NCI-H1694 (cell line): ENCODE results near the gene ST6GALNAC6.
"Not testable (repeated sequence)": the region's sequence is repeated elsewhere in the genome, so short reads cannot be mapped to it uniquely, and the experiment has no call there.

Source experiments
- DNase-seq: peaks from one replicate; lab custom pipeline; 2025; lab: John Stamatoyannopoulos, UW

ST6GALNAC6 gene

DNA sequence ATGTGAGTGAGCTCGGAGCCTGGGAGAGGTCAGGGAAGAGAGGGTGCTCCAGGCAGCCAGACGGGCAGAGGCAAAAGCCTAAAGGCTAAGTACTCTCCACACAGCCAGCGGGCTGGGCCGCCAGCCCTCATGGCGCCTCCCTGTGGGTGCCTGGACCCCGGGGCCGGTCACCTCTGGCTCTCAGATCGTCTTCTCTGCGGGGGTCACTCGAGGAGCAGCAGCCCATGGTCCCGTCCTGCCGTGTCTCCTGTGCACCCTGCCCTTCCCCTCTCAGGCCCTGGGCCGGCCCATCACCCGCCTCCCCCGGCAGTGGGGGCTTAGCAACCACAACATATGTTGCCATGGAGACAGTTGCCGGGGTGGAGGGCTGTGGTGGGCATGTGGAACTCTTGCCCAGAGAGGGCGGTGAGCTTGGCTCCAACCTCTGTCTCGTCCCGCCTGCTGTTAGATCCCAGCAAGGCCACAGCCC lies 26.1 kb downstream of the ST6GALNAC6 start:
- DNase-seq = no peak

DNA sequence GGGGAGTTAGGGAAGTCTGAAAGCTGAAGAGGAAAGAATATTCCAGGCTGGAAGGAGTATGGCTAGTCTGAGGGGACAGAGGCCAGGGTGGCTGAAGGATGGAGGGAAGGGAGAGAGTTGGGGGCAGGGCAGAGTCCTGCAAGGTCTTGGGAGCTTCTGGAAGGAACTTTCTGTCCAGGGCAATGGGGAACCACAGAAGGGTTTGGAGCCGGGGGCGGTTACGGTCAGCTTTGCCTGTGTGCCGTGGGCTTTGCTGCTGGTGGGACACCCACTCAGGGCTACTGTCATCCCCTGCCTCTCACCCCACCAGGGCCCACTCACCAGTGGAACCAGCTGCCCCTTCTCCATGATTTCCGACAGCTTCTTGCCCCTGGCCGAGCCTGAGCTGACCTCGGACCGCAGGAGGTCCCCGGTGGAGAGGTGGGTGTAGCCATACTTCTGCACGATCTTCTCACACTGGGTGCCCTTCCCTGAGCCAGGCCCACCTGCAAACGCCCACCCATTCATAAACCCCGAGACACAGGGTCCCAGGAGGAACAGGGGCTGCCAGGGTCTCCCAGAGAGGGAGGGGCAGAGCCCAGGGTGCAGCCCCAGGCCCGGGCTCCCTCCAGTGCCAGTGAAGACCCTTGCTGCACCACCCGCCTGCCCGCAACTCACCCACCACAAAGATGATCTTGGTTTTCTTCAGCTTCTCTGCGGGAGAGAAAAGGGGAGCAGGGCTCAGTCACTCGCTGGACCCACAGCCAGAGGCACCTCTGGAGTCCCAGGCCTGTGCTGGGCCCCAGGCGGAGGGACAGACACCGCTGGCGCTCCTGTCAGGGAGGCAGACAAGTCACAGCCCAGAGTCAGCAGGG lies 26.8 kb downstream of the ST6GALNAC6 start:
- no peak for DNase-seq

DNA sequence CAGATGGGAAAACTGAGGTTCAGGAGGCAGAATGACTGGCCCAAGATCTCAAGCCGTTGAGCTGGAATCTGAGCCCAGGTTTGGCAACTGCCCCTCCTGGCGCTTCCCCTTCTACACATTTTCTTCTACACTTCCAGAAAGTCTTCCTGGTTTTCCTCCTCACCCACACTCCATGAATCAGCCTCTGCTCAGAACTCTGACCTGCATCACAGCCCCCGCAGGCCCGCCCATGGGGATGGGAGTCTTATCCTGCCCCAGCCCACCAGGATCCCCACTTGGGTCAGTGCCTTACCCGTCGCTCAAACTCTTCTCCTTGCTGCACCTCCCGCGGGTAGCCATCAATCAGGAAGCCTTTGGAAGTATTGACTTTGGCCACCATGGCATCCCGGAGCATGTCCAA lies 27.9 kb downstream of the ST6GALNAC6 start:
- DNase-seq = no peak

DNA sequence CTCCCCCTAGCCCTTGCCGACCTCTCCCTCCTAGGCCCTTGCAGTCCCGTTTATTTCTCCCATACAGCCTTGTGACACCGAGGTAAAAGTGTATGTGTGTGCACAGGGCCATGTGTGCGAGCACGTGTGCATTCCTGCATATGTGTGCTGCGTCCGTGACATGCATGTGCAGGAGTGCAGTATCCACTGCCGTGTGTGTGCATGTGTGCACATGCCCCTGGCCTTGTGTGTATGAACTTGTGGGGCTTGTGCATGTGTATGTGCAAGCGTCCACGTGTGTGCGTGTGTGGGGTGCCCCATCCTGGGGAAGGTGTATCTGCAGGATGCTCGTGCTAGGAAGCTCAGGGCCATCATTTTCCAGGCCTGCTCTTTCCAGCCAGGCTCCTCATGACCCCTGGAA lies 28.5 kb downstream of the ST6GALNAC6 start:
- DNase-seq = no peak

DNA sequence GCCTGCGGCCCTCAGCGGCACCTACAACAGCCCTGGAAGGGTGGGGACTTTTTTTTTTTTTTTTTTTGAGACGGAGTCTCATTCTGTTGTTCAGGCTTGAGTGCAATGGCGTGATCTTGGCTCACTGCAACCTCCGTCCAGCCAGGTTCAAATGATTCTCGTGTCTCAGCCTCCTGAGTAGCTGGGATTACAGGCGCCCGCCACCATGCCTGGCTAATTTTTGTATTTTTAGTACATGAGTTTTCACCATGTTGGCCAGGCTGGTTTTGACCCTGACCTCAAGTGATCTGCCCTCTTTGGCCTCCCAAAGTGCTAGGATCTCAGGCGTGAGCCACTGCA lies 29.3 kb downstream of the ST6GALNAC6 start:
- not testable (repeated sequence) for DNase-seq

DNA sequence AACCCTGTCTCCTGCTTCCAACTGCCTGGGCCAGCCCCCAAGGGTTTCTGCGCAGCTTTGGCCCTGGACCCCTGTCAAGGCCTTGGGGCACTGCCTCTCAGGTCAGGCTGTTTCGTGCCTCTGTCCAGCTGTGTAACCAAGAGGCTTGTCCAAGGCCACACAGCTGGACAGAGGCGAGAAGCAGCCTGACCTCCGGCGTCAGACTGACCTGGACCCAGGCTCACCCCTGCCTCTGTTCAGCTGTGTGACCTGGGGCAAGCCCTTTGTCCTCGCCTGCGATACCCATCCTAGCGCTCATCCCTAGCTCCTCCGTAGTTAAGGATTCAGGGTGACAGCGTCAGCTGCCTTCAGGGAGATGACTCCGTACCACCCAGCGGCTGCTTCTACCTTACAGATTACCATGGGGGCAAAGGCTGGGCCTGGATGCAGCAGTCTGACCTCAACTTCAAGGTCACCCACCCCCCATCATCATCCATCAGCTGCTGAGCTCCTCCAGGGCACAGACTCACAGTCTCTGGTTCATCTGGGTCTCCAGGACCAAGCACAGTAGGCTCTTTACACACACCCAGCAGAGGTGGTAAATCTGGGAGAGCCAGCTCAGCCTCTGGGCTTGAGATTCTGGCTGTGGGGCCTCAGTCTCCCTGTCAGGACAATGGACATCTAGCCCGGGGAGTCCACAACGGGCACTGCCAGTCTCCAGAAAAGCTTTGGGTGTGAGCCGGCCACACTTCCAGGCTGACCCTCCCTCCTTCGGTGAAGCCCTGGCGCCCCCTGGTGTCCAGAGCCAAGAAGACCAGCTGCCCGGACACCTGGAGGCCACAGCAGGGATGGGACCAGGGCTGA lies 29.9 kb downstream of the ST6GALNAC6 start:
- DNase-seq = peak; percentile 24

DNA sequence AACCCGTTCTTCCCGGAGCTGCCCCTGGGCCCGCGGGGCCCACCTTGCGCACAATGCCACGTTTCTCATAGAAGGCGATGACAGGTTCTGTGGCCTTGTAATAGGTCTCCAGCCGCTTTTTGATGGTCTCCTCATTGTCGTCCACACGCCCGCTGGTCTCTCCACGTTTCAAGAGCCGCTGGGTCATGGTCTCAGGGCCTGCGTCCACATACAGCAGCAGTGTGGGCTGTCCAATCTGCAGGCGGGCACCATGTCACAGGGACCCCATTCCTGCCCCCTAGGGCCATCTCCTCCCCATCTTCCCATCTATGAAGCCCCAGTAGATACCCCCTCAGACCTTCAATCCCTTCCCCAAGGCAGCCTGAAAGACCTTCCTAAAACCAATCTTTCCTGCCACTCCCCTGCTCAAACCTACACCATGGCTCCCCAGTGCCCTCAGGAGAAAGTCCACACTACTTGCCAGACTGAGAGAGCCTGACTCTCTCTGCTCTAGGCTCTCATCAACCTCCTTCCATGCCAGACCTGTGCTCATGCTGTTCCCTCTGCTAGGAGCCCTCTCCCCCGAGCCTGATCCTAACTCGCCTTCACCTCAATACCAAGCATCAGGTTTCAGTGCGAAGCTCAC lies 31.0 kb downstream of the ST6GALNAC6 start:
- DNase-seq = no peak

DNA sequence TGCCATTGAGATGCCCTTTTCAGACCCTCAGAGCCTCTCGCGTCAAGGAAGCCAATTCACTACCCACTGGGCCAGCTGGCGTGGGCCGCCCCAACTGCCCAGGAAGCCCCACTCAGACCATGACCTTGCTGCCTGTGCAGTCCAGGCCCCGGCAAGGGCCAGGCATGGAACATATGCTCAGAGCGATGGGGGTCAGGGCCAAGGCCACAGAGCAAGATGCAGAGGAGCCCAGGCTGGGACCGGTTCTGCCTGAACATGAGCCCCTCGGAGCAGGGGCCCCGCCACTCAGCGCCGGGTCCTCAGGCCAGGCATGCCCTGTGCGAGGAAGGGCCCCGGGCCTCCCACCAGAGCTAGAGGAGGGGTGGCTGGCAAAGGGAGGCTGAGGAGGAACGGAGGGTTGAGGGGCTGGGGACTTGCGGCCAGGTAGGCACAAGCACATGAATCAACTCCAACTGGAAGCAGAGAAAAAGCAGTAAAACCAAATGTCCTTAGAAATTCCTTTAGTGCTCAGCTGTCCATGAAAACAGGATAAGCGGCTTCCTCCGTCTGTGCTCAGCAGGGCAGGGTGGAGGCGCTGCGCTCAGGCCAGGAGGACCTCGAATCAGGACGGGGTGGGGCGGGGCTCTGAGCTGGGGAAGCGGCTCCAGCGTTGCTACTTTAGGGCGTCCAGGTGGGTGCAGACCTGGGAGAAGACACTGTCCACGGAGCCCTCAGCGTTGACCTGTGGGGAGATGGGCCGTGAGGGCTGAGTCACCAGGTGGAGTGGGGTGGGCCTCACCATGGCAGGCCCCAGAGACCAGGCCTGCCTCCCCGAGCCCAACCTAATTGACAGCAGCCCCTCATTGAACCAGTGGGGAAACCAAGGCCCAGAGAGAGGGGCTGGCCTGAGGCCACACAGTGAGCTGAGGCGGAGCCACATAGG lies 31.8 kb downstream of the ST6GALNAC6 start:
- DNase-seq = no peak

DNA sequence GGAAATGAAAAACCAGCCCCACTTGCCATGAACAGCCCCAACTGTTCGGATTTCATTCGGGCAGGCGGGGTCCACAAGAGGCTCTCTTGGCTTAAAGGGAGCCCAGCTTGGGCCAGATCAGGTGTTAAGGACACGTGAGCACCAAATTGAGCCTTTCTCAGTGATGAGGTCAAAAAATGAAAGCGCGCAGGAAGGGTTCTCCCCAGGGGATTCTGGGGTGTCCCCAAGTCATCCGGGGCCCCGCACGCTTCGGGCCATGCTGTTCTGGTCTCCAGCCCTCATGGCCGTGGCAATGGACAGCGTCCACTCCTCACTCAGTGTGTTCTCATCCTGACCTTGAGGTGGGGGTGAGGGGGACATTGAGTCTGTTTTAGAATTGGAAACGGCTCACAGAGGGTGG lies 32.9 kb downstream of the ST6GALNAC6 start:
- DNase-seq = no peak

DNA sequence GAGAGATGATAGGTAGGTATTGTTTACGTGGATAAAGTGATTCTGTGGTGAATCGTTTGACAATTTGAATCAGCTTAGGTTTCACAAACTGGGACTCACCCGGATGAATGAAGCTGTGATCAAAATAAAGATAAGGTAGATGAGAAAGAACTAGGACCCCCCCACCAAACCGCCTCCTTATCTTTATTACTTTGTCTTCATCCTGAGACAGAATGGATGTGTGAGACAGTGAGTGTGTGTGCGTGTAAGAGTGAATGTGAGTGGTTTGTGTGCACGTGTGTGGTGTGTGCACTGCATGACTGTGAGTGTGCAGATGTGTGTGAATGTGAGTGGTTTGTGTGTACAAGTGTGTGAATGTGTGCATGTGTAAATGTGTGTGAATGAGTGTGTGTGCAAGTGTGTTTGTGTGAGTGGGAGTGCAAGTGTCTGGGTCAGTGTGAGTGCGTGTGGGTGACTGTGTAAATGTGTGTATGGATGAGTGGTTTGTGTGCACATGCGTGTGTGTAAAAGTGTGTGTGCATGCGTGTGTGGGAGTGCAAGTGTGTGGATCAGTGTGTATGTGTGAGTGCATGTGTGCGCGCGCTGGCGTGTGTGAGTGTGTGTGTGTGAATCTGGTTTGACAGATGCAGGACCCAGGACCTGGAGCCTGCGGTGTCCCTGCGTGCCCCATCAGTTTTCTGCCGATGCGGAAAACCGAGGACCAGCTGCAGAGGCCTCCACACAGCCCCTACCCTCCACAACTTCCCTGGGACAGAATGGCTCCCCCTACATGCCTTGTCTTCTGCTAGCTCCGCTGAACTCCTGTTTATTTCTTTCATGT lies 33.5 kb downstream of the ST6GALNAC6 start:
- no peak for DNase-seq

DNA sequence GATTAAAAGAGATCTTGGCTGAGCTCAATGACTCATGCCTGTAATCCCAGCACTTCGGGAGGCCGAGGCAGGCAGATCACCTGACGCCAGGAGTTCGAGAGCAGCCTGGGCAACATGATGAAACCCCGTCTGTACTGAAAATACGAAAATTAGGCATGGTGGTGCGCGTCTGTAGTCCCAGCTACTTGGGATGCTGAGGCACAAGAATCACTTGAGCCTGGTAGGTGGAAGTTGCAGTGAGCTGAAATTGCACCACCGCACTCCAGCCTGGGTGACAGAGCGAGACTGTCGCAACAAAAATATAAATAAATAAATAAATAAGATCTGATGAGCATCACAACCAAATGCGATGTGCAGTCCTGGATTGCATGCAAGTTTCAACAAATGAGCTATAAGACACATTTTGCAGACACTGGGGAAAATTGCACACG lies 36.2 kb downstream of the ST6GALNAC6 start:
- no peak for DNase-seq

DNA sequence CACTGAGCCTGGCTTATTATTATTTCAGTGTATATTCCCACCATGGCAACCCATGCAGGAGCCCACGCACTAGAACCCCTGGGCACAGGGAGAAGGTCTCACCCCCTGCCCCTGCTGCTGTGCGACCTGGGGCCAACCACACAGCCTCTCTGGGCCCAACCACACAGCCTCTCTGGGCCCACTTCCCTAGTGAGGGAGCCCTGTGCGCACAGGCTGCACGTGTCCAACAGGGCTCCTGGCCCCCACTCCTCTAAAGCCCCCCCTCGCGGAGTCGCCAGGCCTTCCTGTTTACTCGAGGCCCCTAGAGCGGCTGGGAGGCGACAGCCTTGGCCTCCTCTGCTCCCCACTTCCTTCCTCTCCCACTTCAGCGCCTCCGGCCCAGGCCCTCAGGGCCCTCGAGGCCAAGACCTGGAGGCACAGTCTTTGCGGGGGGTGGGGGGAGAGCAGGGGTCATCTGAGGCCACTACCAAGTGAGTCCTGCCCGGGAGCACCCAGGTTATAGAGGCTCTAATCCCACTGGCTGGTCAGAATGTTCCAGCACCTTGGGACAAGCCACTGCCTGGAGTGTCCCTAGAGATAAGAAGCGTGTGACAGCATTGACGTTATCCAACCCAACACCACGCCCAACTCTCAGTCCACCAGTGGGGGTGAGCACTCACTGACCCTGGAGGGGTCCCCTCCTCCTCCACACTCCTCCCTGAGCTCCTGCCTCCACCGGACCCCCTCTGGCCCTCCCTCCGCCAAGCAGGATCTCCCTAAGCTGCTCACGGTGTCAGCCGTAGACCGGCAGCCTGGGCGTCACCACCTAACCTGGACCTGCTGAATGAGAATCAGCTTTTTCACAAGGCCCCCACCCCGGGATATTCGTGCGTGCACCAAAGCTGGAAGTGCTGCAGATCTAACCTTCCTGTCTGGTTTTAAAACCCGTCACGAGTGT lies 37.1 kb downstream of the ST6GALNAC6 start:
- DNase-seq = no peak

DNA sequence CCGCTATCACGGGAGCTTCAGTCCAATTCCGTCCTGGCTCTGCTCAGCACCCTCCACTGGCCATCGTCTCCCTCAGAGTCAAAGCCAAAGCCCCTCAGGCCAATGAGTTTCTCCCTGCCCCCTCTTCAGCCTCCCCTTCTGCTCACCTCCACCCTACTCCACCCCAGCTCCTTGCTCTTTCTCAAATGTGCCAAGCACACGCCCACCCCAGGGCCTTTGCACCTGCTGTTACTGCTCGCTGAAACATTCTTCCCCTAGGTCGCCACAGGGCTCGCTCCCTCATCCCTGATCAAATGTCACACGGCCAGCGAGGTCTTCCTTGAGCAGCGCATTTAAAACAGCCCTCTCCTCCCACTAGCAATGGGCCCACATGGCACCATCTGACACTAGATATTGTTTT lies 38.6 kb downstream of the ST6GALNAC6 start:
- DNase-seq = no peak

DNA sequence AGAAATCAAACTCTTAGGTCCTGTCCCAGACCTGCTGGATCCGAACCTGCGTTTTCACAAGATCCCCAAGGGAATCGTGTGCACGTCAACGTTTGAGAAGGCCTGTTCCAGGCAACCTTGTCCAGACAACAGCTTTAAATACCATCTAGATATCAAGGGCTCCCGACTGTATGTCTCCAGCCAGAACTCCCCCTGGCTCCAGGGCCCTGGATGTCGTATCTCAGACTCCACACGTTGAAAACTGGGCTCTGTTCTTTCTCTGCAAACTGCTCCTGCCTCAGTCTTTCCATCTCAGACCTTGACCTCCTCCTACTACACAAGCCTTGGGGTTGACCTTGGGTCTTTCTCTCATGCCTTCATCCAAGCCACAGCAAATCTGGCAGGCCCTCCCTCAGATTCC lies 39.1 kb downstream of the ST6GALNAC6 start:
- no peak for DNase-seq

DNA sequence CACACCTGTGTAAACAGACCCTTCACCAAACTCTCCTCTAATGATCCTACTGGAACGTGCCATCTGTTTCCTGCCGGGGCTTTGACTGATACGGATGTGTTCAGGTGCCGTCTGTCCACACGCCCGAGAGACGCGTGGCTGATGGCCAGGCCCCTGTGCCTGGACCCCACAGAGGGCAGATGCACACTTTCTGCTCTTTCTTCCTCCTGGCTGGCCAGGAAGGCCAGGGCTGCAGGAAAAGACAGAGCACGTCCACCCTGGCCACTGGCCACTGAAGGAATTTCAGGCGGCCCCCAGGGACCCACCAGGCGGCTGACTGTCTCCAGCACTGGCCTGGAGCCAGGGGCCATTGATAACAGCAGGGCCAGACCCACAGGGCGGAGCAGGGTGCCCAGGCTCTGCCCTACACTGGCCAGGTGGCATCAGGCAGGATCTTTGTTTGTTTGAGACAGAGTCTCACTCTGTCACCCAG lies 41.3 kb downstream of the ST6GALNAC6 start:
- DNase-seq = peak; percentile 9

DNA sequence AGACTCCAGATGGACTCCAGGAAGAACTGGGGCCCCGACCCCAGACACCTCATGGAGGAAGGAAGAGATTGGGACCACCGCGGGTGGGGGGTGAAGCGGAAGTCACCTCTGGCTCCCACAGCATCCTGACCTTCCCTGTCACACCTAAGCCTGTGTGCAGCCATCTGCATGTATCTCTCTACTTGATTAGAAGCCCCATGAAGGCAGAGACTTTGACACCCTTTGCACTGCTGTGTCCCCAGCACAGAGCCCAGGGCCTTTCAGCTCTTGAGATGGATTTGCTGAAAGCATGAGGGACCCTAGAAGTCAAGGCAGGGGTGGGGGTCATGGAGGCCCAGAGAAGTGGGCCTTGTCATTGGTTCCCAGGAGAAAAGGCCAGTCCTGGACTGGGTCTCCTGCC lies 42.1 kb downstream of the ST6GALNAC6 start:
- DNase-seq = no peak

DNA sequence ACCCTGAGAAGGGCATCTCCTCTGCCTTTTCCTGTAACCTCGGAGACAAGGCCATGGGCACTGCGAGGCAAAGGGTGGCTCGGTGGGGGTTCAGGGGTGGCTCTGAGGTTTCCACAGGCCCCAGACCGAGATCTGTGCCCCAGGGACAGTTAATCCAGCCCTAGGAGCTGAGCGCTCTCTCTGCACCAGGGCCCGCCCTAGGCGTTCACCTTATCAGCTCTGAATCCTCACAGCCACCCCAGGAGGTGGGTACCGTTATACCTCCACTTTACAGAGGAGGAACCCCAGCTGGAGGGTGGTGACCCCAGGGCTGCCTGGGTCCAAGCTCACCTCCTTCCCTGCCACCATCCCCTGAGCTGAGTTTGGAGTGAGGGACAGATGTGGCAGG lies 42.7 kb downstream of the ST6GALNAC6 start:
- no peak for DNase-seq

DNA sequence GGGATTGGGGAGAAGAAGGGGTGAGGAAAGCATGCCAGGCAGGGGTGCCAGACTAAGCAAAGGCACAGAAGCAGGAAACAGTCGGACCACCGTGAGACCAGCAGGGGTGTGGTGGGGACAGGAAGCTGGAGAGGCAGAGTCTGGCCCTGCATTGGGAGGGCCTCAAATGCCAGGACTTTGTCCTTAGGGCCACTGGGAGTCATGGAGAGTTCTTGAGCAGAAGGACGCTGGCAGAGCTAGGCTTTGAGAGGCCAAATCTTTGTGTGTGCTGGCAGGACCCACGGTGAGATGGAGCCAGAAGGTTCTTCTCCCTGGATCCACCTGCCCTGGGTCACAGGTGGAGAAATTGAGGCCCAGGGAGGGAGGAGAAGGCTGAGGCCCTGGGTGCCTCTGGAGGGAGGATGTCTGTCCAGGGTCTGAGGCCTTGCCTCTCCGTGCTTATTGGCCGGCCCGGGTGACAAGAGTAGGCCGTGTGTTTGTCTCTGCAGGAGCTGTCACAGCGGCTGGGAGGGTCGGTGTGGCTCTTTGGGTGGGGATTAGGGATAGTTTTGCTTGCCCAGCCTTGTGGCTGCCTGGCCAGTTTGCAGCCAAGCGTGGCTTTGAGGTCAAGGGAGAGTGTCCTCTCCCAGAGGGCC lies 43.2 kb downstream of the ST6GALNAC6 start:
- no peak for DNase-seq

DNA sequence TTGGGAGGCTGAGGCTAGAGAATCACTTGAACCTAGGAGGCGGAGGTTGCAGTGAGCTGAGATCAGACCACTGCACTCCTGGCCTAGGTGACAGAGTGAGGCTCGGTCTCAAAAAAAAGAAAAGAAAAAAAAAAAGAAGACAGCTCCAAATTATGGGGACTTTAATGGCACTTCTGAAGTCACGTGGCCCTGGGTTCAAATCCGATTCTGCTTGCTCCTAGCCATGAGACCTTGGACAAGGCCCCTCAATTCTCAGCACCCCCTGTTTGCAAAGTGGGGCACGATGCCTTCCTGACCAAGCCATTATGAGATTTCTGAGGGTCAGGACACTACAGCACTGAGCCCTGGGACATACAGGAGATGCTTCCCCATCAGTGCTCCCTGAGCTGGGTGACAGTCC lies 43.9 kb downstream of the ST6GALNAC6 start:
- DNase-seq = no peak
